ENCODE results near the gene C7.

The C7 gene

GRCh38 chr5:40915341-40915926 is 6.1 kb downstream of the C7 start:
- POLR2A ChIA-PET, result no interaction called here
- no peak for TF ChIP-seq CTCF (IDR thresholded peaks at IDR 0.05; ENCODE audit: control extremely low read depth, extremely low read depth, low read depth, missing control alignments)
- no peak for DNase-seq (ENCODE audit: extremely low spot score)
- CTCF ChIA-PET, result no interaction called here

- ChIA-PET POLR2A (no interaction called here), CTCF (interaction anchor here (1.0 kb wide), 1 partner anchor 11 kb away, joined by 5 read pairs; no protein-coding TSS in a partner anchor)
Observed at GRCh38 chr5:40916226-40916625, 6.9 kb downstream of the C7 start.

GRCh38 chr5:40928886-40929448 is 19.7 kb downstream of the C7 start:
- CTCF ChIA-PET, result no interaction called here
- POLR2A ChIA-PET, result no interaction called here
- TF ChIP-seq CTCF (IDR thresholded peaks at IDR 0.05; ENCODE audit: control extremely low read depth, extremely low read depth, low read depth, missing control alignments), result no peak
- DNase-seq (ENCODE audit: extremely low spot score), result no peak

More at GRCh38 chr5:40916226-40916625, 6.9 kb downstream of the C7 start:
- TF ChIP-seq CTCF (IDR thresholded peaks at IDR 0.05; ENCODE audit: control extremely low read depth, extremely low read depth, low read depth, missing control alignments), result no peak
- DNase-seq (ENCODE audit: extremely low spot score), result no peak

GRCh38 chr5:40932766-40933165 is 23.5 kb downstream of the C7 start:
- ChIA-PET POLR2A (no interaction called here), CTCF (no interaction called here)
- no peak for TF ChIP-seq CTCF (IDR thresholded peaks at IDR 0.05; ENCODE audit: control extremely low read depth, extremely low read depth, low read depth, missing control alignments)
- no peak for DNase-seq (ENCODE audit: extremely low spot score)

GRCh38 chr5:40937075-40937474 is 27.8 kb downstream of the C7 start:
- no peak for TF ChIP-seq CTCF (IDR thresholded peaks at IDR 0.05; ENCODE audit: control extremely low read depth, extremely low read depth, low read depth, missing control alignments)
- DNase-seq (ENCODE audit: extremely low spot score), result no peak
- POLR2A ChIA-PET, result no interaction called here
- CTCF ChIA-PET, result no interaction called here

GRCh38 chr5:40939753-40940152 is 30.5 kb downstream of the C7 start:
- no peak for TF ChIP-seq CTCF (IDR thresholded peaks at IDR 0.05; ENCODE audit: control extremely low read depth, extremely low read depth, low read depth, missing control alignments)
- DNase-seq (ENCODE audit: extremely low spot score), result peak; percentile 5
- ChIA-PET CTCF (no interaction called here), POLR2A (no interaction called here)
